ENCODE data around the gene CPNE2.

The CPNE2 gene

GRCh38 chr16:57146735-57147134, 54.4 kb downstream of the CPNE2 start:
- DNase-seq, result no peak

- DNase-seq, result no peak
These were observed 55.2 kb downstream of the CPNE2 start for GRCh38 chr16:57147381-57148221.

DNA sequence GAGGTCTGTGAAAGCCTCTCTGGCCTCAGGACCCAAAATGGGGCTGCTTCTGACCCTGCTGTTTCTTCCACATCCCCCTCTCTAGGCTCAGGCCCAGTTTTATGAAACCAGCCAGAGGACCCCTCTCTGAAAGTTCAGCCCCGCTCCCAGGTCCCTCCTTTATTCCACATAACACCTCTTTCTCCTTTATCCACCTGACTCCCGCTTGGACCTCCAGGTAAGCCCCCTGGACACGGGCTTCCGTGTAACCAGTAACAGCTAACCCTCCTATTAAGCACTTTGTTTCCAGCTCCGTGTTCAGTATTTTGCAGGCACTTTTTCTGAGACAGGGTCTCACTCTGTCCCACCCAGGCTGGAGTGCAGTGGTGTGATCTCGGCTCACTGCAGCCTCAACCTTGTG, 56.1 kb downstream of the CPNE2 start:
- DNase-seq, result no peak

- DNase-seq, result no peak
These were observed 57.0 kb downstream of the CPNE2 start for GRCh38 chr16:57149391-57149790.

DNA sequence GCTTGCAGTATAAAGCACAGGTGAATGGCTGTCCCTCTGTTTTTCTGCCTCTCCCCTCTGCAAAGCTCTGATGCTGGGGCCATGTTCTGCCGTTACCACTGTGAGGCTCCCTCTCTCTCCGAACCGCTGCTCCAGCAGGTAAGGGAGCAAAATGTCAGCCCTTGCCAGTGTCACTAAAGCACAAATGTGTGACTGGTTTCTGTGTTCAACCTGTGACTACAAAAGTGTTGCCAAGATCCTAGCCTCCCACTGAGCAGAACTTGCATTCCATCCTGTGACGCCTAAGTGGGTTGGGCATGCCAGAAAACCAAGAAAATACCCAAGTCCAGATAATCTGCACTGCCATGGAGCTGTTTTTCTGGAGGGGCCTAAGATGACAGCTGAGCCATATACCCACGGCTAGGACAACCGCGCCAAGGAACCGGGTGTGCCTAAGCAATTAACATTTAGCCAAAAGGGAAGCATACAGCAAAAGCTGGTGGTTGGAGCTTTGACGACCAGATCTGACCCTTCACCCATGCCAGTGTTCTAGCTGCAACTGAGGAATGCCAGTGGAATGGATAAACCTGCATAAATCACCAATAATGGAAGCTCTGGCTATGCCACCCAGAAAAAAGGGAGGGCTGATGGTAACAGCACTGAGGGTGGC, 58.4 kb downstream of the CPNE2 start:
- DNase-seq, result no peak

DNA sequence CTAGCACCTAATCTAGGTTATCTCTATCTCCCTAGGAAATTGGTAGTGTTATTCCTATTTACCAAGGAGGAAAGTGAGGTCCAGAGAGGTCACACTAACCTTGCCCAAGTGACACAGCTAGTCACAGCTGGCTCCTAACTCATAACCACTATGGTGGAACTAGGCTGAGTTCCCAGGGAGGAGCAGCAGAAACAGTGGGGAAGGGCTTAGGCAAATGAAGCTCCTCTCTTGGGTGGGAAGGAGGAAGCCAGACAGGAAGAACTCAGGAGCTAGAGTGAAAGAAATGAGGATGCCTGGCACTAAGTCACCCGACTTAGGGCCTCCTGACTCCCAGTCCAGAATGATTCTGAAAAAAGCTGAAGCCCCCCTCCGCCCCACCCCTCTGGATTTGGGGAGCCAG, 59.0 kb downstream of the CPNE2 start:
- DNase-seq, result no peak

DNA sequence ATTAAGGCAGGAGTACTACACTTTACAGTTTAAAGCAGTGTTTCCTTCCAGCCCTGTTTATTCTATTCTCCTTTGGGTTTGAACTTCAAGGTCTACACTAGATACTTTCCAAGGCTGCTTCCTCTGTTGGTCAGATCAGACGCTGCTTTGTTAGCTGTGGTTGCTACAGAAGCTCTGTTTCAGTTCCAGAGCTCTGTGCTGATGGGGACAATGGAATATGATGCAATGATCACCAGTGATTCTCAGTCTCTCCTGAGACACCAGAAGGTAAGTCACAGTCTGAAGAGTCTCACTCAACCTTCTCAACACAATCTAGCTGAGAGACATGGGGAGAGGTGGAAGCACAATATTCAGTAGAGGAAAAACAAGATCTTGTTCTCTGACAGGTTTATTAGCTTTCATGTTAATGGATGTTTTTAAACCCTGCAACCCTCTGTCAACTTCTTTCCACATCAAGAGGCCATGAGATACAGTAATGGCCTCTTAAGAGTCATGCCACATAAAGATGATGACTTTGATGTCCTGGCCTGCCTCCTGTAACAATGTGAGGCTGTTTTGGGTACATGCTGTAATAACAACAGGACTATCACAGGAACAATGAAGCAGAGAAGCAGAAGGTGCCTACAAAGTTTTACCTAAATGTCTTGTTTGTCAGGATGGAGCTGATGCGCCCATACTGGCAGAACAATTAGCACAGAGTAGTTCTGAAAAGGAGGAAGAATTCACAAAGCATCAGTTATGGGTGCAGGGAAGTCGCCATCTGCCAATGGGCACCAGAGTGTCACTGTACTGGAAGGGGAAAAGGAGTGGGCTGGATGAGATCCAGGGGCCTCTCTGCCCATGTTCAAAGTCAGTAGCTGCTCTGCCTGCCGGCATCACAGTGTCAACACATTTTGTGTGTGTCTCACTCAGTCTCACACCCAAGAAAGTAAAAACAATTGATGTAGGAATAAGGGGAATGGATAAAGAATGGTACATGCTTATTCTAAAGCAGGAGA, 60.0 kb downstream of the CPNE2 start:
- DNase-seq, result peak; percentile 54 to 67

DNA sequence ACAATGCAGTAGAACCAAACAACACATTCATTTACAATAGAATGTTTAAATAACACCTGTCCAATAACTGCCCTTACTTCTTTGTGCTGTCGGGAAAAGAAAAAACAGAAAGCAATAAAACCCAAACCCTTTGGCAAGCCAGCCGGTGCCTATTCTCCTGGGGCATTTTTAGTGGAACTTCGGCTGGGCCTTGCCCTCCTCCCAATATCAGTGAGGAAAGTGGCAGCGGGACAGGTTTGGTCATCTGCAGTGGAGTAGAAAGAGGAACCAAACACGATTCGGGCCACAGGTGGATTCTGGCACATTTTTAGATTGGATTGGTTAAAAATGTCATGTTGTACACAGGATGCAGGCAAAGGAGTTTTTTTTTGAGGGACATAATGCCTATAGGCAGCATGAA, 61.5 kb downstream of the CPNE2 start:
- DNase-seq, result no peak

DNA sequence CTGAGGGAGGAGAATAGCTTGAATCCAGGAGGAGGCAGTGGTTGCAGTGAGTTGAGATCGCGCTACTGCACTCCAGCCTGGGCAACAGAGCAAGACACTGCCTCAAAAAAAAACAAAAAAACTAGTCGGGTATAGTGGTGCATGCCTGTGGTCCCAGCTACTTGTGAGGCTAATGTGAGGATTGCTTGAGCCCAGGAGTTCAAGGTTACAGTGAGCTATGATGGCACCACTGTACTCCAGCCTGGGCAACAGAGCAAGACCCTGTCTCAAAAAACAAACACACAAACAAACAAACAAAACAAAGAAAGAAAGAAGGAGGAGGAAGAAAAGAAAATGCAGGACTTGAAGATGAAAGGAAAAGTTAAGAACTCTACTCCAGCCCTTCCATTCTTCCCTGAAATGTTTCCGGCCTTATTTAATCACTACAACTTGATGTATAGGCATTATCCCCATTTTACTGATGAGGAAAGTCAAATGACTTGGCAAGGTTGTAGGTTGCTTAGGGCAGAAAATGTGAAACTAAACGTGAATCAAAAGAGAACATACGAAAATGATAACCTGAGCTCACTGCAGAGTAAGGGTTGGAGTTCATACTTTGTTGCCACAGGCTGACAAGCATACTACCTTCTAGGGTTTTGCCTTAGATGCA, 63.4 kb downstream of the CPNE2 start:
- no peak for DNase-seq

DNA sequence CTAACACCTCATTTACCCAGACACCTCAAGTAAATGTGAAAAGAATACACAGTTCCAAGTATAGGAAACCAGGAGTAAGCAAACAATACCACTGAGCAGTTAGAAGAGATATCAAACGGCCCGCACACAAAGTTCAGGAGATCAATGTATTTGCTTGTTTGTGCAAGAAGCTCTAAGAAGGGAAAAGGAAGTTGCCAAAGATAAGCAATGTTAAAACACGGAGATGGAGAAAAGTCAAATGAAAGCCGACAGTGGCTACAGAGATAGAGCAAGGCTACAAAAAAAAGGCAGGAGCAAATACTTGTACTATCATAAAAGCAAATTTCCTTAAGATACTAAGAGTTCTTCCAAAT, 63.9 kb downstream of the CPNE2 start:
- DNase-seq, result no peak

- DNase-seq, result no peak
These were observed 65.2 kb downstream of the CPNE2 start for GRCh38 chr16:57157533-57157932.

- DNase-seq, result no peak
These were observed 67.1 kb downstream of the CPNE2 start for GRCh38 chr16:57159447-57159846.

DNA sequence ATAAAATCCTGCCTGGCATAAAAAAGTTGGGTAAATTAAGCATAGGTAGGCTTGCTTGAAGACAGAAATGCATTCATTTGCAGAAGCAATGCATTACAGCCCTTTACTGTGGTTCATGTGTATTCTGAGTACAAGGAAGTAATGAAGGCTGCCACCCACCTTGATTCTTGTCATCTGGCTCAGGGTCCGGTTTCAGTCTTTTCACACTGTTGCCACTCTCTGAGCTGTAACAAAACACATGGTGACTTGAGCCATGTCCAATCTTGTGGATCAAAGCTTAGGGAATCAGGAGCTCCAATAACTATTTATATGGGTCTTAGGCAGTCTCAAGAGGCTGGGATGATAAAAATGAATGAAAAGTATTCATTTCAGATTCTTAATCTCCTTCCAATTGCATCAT, 71.5 kb downstream of the CPNE2 start:
- no peak for DNase-seq

DNA sequence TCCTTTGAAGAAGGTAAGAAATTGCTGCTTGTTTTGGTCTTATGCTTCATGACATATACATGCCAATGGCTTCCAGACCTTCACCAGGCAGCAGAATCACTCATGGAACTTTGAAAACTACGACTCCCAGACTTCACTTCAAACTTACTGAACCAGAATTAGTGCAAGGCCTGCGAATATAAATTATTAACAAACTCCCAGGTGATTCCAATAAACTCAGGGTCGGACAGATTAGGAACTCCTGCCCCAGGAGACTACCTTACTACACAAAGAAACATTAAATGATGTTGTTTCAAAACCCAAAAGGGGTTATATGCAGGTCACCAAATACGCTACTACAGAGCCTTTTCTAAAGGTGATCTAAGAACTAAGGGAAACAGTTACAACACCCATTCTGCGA, 73.1 kb downstream of the CPNE2 start:
- no peak for DNase-seq

GRCh38 chr16:57165938-57166337, 73.6 kb downstream of the CPNE2 start:
- DNase-seq, result no peak

- no peak for DNase-seq
These were observed 74.1 kb downstream of the CPNE2 start for GRCh38 chr16:57166451-57166850.

- DNase-seq, result no peak
These were observed 74.6 kb downstream of the CPNE2 start for GRCh38 chr16:57166951-57167350.

GRCh38 chr16:57167538-57167937, 75.2 kb downstream of the CPNE2 start:
- DNase-seq, result no peak

DNA sequence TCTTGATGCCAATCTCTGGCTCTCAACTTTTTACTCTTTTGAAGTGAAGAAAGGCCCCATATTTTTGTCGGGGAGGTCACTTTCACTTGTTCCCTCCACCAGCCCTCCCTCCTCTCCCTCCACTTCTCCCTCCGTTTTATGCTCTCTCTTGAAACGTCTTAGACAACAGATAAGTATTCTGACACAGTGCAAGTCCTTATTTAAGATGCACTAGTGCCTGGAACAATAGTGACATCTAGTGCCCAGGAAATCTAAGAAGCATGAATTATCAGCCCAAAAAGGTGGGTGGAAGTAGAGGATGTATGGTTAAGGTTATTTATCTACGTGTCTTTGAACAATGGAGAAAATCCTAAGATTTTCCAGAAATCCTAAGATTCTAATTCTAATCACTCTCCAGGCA, 75.6 kb downstream of the CPNE2 start:
- DNase-seq, result no peak

DNA sequence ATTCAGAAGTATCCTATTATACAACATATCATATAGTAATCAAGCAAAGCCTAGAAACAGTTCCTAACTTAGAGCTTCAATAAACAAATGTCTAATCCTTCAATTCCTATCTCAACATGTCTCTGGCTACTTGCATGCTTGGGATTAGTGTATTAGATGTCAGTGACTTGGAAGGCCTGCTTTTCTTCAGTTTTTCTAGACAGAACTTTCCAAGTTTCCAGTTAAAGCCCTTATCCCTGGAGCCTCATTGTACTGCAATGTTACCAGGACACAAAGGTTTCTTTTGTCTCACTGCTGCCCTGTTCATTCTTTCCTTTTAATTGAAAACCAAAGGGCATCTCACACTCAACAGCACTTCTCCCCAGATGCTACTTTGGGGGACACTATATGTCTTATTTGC, 76.9 kb downstream of the CPNE2 start:
- DNase-seq, result no peak

DNA sequence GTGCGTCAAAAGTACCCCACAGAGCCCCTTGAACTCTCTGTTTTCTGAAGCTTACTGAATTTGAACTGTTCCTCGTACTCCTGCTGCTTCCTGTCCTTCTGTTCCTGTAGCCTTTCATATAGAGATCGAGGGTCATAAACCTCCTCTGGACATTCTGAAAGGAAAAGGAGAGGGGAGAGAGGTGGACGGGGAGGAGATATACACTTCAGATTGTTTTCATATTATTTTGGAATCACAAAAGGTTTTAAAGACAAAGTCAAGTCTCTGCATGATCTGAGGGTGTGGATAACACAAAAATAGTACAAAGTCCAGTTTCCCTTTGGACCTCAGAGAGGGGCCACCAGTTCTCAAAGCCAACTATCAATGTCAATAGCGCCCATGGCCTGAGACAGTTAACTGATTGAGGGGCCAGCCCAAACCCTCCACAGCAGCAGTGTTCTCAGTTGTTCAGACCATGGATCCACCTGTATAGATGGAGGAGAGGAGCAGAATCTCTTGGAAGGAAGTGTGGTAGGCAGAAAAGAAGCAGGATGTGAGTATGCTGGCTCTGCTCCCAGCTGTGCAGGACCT, 80.4 kb downstream of the CPNE2 start:
- DNase-seq, result no peak

DNA sequence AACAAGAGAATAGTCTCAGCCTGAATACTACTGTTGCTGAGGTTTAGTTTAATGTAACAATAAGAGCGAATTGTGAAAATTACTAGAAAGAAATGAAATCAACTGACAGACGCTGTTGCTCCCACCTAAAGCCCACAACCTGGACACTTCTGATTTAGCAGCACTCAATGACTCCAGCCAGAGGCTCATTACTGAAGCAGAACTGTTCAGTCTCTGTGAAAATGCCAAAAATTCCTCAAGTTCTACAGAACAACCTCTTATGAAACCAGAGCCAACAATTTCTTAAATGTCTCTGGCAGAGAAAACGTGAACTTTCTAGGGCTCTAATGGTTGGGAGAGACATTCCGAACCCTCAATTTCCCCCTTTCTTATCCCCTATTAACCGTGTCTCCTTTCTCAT, 83.5 kb downstream of the CPNE2 start:
- DNase-seq, result no peak

DNA sequence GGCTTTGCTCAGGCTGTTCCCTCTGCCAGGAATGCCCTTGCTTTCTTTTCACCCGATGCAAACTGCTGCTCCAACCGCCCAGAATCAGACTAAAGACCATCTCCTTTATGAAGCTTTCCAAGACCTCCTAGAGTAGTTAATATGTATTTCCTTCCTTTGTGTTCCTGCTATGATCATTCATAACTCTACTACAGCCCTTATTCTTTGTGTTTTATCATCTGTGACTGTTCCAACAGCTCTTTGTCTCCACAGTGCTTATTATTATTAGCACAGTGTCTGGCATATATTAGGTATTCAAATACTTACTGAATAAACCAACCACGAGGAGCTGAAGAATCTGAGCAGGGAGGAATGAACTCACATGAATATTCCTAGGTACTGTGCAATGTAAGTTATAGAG, 85.8 kb downstream of the CPNE2 start:
- DNase-seq, result no peak

Data from NCI-H187 (cell line).